Thyroid gland (tissue), 4 donors: ENCODE data around the gene SMIM41.

Source experiments
- POLR2A ChIP-seq, 2 donors: fragments of 450-650 bp; IDR thresholded peaks; one replicate each; pipeline ENCODE4 v1.6.1; 2017; ENCODE audit warnings: antibody characterized with exemption in 2 of 2, mild to moderate bottlenecking in 2 of 2, moderate library complexity in 1 of 2
- TF ChIP-seq, protein P1 (sequence below), 6 experiments: fragments of 200-600 bp in 3 of 6; fragments of 450-650 bp in 3 of 6; sonication (generic) in 3 of 6; IDR thresholded peaks; one replicate each; pipeline ENCODE4 v1.5.1; 2016 to 2019; ENCODE audit warnings: antibody characterized with exemption in 6 of 6, mild to moderate bottlenecking in 2 of 6, inconsistent platforms in 1 of 6, moderate library complexity in 1 of 6

DNA sequence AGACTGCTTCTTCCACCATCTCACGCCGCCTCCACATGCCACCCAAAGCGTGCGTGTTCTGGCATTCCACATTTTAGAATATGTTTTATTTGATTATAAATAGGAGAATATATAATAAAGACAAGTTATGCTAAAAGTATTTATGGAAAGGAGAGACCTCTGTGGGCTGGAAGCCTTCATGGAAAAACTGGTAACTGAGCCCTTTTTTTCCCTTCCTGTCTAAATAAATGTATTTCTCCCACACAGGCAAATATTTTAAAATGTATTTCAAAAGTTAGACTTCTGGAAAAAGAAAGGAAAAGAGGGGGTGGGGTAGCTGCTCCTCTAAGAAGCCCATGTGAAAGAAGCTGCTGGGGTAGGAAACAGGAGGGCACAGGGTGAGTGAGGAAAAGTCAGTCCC is 44.3 kb upstream of the SMIM41 start:
- TF ChIP-seq POLR2A (IDR thresholded peaks at IDR 0.05), result no peak
- TF ChIP-seq, protein P1, sequence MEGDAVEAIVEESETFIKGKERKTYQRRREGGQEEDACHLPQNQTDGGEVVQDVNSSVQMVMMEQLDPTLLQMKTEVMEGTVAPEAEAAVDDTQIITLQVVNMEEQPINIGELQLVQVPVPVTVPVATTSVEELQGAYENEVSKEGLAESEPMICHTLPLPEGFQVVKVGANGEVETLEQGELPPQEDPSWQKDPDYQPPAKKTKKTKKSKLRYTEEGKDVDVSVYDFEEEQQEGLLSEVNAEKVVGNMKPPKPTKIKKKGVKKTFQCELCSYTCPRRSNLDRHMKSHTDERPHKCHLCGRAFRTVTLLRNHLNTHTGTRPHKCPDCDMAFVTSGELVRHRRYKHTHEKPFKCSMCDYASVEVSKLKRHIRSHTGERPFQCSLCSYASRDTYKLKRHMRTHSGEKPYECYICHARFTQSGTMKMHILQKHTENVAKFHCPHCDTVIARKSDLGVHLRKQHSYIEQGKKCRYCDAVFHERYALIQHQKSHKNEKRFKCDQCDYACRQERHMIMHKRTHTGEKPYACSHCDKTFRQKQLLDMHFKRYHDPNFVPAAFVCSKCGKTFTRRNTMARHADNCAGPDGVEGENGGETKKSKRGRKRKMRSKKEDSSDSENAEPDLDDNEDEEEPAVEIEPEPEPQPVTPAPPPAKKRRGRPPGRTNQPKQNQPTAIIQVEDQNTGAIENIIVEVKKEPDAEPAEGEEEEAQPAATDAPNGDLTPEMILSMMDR (IDR thresholded peaks at IDR 0.05), result no peak
